K562 (cell line): ENCODE data around the gene POLR3K. TPM values are rescaled to one million over a fixed set of nuclear protein-coding genes. Genes with fewer than 3 reads are reported as not detected.
A peak's percentile ranks its signal among the peaks of the same experiment; 100 is the strongest.

Source experiments
- ATF2 ChIP-seq: sonication (generic); formaldehyde crosslinking; IDR thresholded peaks from 2 replicates; pipeline ENCODE4 v1.8.1; 2022; ENCODE audit warnings: missing genetic modification reagents
- ATF4 ChIP-seq: fragments of 450-650 bp; formaldehyde crosslinking; IDR thresholded peaks from 2 replicates; pipeline ENCODE4 v1.4.0; 2022; ENCODE audit warnings: mild to moderate bottlenecking, moderate library complexity
- BRD4 ChIP-seq: fragments of 200-600 bp; sonication (generic); IDR thresholded peaks from 2 replicates; pipeline ENCODE4 v1.6.1; 2017; ENCODE audit warnings: inconsistent platforms
- CBFA2T2 ChIP-seq: fragments of 450-650 bp; conservative IDR thresholded peaks from 2 replicates; pipeline ENCODE4 v1.6.1; 2017; ENCODE audit warnings: mild to moderate bottlenecking
- MAZ ChIP-seq, 2 experiments: fragments of 450-650 bp in 1 of 2; sonication (generic) in 1 of 2; formaldehyde crosslinking; IDR thresholded peaks in 1 of 2; conservative IDR thresholded peaks in 1 of 2; 2 replicates each; pipeline versions ENCODE4 v1.4.0 to v1.5.0; 2020; ENCODE audit warnings: mild to moderate bottlenecking in 1 of 2, missing genetic modification reagents in 1 of 2
- MCM2 ChIP-seq: fragments of 450-650 bp; IDR thresholded peaks from 2 replicates; pipeline ENCODE4 v1.6.1; 2017; ENCODE audit warnings: low read depth, mild to moderate bottlenecking
- MEIS2 ChIP-seq: fragments of 450-650 bp; IDR thresholded peaks from 2 replicates; pipeline ENCODE4 v1.6.1; 2014; ENCODE audit warnings: mild to moderate bottlenecking; ENCODE audit not compliant: partially characterized antibody
- STAG1 ChIP-seq: sonication (generic); formaldehyde crosslinking; IDR thresholded peaks from 2 replicates; pipeline ENCODE4 v1.5.0; 2020; ENCODE audit warnings: missing genetic modification reagents, borderline replicate concordance
- ZC3H4 ChIP-seq: sonication (generic); formaldehyde crosslinking; IDR thresholded peaks from 2 replicates; pipeline ENCODE4 v1.9.0; 2021; ENCODE audit warnings: missing genetic modification reagents, borderline replicate concordance
- ZNF511 ChIP-seq: sonication (generic); formaldehyde crosslinking; IDR thresholded peaks from 2 replicates; pipeline ENCODE4 v1.8.0; 2022; ENCODE audit warnings: mild to moderate bottlenecking, missing genetic modification reagents
- ZNF589 ChIP-seq: fragments of 200-800 bp; sonication (Bioruptor generic); IDR thresholded peaks from 2 replicates; pipeline ENCODE4 v1.6.1; 2016; ENCODE audit warnings: low read depth, missing genetic modification characterization, missing compliant biosample characterization
- ZNF592 ChIP-seq: fragments of 450-650 bp; IDR thresholded peaks from 2 replicates; pipeline ENCODE4 v1.6.1; 2017; ENCODE audit warnings: antibody characterized with exemption, mild to moderate bottlenecking
- ZNF699 ChIP-seq: fragments of 250-450 bp; sonication (Bioruptor Pico); IDR thresholded peaks from 2 replicates; pipeline ENCODE4 v1.8.0; 2021; ENCODE audit warnings: mild to moderate bottlenecking, moderate library complexity; ENCODE audit not compliant: insufficient replicate concordance
- polyA plus RNA-seq, 8 experiments: library from polyadenylated mRNA; depleted of rRNA in 4 of 8; stranded (reverse) in 5 of 8; unstranded in 3 of 8; fragments of >200 nt; fragmentation: Nextera tagmentation in 2 of 8; fragmentation: Illumina TruSeq in 1 of 8; extraction: Ambion mirVana in 2 of 8; extraction: Trizol in 1 of 8; gene quantifications; 2 replicates each; pipeline versions ENCODE4 v1.2.1 to v1.2.3, GENCODE V29; 2011 to 2014; ENCODE audit warnings: inconsistent platforms in 1 of 8, missing spikeins in 1 of 8
- total RNA-seq, 7 experiments: library from RNA; depleted of rRNA in 6 of 7; stranded (reverse); fragments of >200 nt in 6 of 7; fragmentation: Illumina TruSeq in 2 of 7; extraction: Trizol in 2 of 7; gene quantifications; 2 replicates each; pipeline versions ENCODE4 v1.2.1 to v1.2.3, GENCODE V29; 2011 to 2021; ENCODE audit warnings: low replicate concordance in 1 of 7

POLR3K gene
- total and polyA plus RNA-seq, 9 of the 15 experiments (the other 6 are each of a cell fraction or from before 2014, with no cell fraction given): 42.1 to 315 (median 86.7) TPM

GRCh38 chr16:77807-78443 is 24.5 kb upstream of the POLR3K start, which contains the start of gene MPG (continued):
- TF ChIP-seq ZNF511 (CRISPR knock-in tag) (no peak), ATF4 (no peak), MEIS2 (peak; percentile 40), ZC3H4 (CRISPR knock-in tag) (no peak), ZNF699 (CRISPR knock-in tag) (no peak), CBFA2T2 (no peak), ZNF589 (CRISPR knock-in tag) (no peak), MAZ (CRISPR knock-in tag; conservative IDR thresholded peaks at IDR 0.05 in 1 of 2, IDR thresholded peaks at IDR 0.05 in 1 of 2) (peak; percentile 70 to 89), ATF2 (CRISPR knock-in tag) (no peak), MCM2 (no peak), BRD4 (no peak), STAG1 (CRISPR knock-in tag) (no peak), ZNF592 (peak; percentile 21; the same call in 1 of the 2 replicates)
